Measurements from ENCODE around the gene SLC6A9.

DNA sequence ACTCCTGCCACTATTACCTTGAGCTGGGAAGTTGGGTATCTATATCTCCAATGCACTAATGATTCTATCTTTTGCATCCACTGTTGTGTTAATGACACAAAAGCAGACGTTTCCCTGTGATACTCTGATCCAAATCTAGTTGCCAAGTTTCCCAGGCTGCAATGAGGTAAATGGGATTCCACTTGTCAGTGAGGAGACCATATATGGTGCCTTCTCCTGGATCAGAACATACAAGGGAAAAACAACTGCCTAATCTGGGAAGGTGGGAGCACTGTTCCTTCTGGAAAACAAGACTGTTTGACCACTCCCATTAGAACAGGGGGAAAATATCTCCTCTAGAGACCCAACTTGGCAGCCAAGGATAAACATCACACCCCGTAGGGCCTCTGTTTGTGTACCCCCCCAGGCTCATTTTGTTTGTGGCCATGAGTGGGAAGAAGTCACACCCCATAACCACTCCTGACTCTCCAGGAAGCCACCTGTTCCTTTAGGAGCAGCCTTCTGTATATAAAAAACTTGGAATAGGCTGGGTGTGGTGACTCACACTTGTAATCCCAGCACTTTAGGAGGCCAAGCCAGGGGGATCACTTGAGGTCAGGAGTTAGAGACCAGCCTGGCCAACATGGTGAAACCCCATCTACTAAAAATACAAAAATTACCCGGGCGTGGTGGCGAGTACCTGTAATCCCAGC, 28.5 kb upstream of the SLC6A9 start:
- no peak for TF ChIP-seq SP1 (IDR thresholded peaks at IDR 0.05)
- TF ChIP-seq NFRKB (IDR thresholded peaks at IDR 0.05) = no peak
- no peak for TF ChIP-seq ELF4 (IDR thresholded peaks at IDR 0.05)
- TF ChIP-seq FOXK2 (IDR thresholded peaks at IDR 0.05) = no peak
- no peak for TF ChIP-seq FOXA1 (IDR thresholded peaks at IDR 0.05)
- TF ChIP-seq LEF1 (IDR thresholded peaks at IDR 0.05; ENCODE audit: borderline replicate concordance) = no peak
- TF ChIP-seq ZNF384 (IDR thresholded peaks at IDR 0.05) = no peak
- TF ChIP-seq FOXM1 (IDR thresholded peaks at IDR 0.05; ENCODE audit: borderline replicate concordance) = no peak
